ENCODE data around the gene ITGB2.

GRCh38 chr21:44887807-44888580 lies 32.7 kb downstream of the ITGB2 start:
- TF ChIP-seq, protein P1, sequence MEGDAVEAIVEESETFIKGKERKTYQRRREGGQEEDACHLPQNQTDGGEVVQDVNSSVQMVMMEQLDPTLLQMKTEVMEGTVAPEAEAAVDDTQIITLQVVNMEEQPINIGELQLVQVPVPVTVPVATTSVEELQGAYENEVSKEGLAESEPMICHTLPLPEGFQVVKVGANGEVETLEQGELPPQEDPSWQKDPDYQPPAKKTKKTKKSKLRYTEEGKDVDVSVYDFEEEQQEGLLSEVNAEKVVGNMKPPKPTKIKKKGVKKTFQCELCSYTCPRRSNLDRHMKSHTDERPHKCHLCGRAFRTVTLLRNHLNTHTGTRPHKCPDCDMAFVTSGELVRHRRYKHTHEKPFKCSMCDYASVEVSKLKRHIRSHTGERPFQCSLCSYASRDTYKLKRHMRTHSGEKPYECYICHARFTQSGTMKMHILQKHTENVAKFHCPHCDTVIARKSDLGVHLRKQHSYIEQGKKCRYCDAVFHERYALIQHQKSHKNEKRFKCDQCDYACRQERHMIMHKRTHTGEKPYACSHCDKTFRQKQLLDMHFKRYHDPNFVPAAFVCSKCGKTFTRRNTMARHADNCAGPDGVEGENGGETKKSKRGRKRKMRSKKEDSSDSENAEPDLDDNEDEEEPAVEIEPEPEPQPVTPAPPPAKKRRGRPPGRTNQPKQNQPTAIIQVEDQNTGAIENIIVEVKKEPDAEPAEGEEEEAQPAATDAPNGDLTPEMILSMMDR (IDR thresholded peaks at IDR 0.05) = no peak
- TF ChIP-seq POLR2A (IDR thresholded peaks at IDR 0.05) (no peak), POLR2AphosphoS5 (IDR thresholded peaks at IDR 0.05) (no peak), EP300 (IDR thresholded peaks at IDR 0.05) (no peak)
